Activated CD4-positive, alpha-beta T cell treated with anti-CD3 and anti-CD28 coated beads, Interleukin-2, Interleukin-4, amounts not matched to agents 100 ng/mL and 50 ng/mL, durations not matched to agents 16 hours and 8 hours (primary cell): ENCODE data around the gene EPN3.

Source experiments
- DNase-seq: peaks from one replicate; pipeline ENCODE4 v3.0.0-alpha.2; 2020; ENCODE audit warnings: low spot score

EPN3 gene

DNA sequence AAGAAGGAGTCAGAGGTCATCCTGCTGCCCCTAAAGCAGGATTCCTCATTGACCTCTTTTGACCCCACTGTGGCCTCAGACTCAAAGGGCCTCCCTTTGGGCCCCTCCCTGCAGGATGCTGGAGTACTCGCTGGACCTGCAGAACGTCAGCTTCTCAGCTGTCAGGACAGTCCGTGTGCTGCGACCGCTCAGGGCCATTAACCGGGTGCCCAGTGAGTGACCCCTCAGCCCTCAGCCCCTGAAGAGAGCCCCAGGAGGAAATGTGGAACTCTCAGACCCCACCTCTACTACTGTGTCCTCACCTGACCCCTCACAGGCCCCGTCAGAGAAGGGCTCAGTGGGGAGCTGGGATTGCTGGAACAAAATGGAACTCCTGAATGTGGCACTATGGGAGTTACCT lies 37.1 kb downstream of the EPN3 start:
- DNase-seq = no peak

DNA sequence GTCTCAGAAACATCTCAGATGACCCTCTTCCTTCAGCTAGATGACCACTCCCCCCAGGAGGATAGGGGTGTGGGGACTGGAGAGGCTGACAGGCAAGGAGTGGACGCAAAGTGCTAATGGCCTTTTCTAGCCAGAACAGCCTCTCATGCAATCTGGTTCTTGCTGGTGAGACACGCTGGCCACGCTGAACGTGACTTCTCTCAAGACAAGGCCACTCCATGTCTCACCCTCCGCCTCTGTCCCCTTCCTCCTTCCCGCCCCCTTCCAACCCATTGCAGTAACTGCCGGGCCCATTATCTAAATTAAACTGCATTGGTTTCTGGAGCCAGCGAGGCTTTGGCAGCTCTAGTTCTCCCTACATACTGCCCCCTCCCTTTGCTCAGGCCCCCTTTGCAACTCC lies 37.5 kb downstream of the EPN3 start:
- no peak for DNase-seq

DNA sequence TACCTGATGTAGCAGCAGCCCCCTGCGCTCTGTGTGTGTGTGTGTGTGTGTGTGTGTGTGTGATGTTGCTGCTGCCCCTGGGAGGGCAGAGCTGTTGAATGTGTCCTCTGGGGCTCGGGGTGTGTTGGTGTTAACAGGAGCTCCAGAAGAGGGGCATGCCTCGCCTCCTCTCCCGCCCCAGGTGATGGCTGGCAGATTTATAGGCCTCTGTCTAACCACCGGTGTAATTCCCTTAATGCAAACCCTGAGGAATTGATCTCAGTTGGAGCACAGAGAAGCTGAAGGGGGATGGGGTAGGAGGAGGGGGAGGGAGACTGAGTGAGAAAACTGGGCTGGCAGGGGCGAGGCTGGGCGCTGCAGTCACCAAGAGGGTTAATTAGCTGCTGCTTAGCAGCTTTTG lies 38.0 kb downstream of the EPN3 start:
- no peak for DNase-seq

DNA sequence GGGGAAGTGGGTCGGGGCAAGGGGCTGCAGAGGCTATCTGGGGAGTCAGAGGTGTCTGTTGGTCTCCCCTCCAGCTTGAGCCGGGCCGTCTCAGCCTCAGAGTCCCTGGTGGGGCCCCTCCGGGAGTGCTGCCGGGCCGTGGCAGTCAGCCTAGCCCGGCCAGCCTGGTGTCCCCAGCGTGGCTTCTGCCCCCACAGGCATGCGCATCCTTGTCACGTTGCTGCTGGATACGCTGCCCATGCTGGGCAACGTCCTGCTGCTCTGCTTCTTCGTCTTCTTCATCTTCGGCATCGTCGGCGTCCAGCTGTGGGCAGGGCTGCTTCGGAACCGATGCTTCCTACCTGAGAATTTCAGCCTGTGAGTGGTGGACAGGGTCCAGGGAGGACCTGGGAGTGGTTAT lies 39.1 kb downstream of the EPN3 start:
- DNase-seq = no peak

DNA sequence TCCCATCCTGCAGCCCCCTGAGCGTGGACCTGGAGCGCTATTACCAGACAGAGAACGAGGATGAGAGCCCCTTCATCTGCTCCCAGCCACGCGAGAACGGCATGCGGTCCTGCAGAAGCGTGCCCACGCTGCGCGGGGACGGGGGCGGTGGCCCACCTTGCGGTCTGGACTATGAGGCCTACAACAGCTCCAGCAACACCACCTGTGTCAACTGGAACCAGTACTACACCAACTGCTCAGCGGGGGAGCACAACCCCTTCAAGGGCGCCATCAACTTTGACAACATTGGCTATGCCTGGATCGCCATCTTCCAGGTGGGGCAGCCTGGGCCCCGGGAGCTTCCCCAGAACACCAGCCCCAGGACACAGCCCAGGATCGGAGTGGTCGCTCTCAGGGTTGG lies 40.0 kb downstream of the EPN3 start:
- DNase-seq = no peak

DNA sequence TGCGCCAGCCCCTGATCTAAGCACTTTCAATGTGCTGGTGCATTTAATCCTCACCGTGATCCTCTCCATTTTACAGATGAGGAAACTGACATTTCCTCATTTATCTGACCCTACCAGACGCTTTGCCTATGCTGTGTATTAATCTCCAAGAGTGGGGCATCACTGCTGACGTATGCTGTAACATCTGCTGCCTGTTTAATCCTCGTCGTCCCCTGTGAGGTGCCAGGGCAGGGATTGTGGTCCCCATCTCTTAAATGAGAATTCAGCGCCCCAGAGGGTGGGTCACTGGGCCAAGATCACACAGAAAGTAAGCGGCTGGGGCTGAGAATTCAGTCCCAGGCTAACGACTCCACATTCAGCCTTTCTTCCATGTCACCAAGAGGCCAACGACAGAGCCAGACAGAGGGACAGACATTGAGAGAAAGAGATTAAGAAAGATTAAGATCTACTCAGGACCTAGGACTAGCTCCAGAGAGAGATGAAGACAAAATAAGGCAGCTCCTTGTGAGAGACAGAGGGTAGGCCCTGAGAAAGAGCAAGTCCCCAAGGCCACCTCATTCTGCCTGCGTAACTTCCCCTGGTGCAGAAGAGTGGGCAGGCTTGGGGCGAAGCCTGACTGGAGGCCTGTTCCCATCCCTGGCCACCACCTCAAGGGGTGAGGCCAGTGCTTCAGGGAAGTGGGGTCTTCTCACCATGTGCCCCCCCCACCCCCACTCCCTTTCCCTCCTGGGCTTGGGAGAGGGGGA lies 41.5 kb downstream of the EPN3 start:
- DNase-seq = no peak

DNA sequence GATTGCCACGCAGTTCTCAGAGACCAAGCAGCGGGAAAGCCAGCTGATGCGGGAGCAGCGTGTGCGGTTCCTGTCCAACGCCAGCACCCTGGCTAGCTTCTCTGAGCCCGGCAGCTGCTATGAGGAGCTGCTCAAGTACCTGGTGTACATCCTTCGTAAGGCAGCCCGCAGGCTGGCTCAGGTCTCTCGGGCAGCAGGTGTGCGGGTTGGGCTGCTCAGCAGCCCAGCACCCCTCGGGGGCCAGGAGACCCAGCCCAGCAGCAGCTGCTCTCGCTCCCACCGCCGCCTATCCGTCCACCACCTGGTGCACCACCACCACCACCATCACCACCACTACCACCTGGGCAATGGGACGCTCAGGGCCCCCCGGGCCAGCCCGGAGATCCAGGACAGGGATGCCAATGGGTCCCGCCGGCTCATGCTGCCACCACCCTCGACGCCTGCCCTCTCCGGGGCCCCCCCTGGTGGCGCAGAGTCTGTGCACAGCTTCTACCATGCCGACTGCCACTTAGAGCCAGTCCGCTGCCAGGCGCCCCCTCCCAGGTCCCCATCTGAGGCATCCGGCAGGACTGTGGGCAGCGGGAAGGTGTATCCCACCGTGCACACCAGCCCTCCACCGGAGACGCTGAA lies 43.2 kb downstream of the EPN3 start:
- DNase-seq = no peak

DNA sequence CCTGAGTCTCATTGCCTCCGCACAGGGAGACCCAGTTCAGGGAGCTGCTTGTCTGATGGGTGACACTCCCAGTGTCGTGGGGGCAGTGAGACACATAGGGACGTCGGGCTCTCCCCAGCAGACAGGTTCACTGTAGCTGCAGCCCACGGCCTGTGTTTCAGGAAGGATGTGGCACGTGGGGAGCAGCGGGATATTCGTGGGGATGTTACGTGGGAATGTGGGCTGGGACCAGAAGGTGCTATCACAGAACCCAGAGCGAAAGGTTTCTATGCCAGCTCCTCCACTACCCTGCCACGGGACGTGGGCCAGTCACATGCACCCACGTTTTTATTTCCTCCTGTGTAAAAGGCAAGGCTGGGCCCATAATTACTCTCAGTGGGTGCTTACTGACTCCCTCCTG lies 44.3 kb downstream of the EPN3 start:
- no peak for DNase-seq

DNA sequence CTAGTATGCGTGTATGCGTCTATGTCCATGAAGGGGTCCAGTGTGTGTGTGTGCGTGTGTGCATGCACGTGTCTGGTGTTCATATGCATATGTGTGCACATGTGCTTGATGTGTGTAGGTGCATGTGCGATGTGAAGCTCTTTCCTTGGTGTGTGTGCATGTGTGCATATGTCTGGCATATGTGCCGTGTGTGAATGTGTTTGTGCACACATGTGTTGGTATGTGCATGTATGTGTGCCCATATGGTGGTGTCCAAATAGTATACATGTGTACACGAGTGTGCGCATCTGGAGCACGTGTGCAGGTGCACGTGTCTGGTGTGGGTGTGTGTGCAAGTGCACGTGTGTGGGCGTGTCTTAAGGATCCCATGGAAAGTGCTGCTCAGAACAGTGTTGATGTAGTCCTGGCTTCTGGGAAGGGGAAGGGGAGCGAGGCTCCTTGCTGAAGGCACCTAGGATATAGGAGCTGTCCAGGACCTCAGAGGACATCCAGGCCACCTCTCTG lies 45.0 kb downstream of the EPN3 start:
- no peak for DNase-seq

DNA sequence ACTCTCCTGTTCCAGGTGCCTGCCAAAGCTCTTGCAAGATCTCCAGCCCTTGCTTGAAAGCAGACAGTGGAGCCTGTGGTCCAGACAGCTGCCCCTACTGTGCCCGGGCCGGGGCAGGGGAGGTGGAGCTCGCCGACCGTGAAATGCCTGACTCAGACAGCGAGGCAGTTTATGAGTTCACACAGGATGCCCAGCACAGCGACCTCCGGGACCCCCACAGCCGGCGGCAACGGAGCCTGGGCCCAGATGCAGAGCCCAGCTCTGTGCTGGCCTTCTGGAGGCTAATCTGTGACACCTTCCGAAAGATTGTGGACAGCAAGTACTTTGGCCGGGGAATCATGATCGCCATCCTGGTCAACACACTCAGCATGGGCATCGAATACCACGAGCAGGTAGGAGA lies 45.6 kb downstream of the EPN3 start:
- no peak for DNase-seq

DNA sequence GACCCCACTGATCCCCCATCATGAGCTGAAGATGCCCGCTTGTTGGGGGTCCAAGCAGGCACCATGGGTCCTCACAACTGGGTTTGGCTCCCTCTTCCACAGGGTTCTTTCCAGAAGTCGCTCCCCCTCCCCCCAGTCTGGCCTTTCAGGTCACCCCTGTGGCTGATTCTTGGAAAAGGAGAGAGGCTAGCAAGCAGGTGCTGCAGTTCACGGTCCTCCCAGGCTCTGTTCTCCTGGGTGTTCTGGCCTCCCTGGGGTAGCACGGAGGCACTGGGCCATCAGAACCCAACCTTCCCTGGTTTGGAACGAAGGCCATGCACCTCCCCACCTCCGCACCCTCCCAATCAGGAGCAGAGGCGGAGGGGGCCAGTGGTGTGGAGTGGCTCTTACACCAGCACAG lies 46.9 kb downstream of the EPN3 start:
- no peak for DNase-seq

DNA sequence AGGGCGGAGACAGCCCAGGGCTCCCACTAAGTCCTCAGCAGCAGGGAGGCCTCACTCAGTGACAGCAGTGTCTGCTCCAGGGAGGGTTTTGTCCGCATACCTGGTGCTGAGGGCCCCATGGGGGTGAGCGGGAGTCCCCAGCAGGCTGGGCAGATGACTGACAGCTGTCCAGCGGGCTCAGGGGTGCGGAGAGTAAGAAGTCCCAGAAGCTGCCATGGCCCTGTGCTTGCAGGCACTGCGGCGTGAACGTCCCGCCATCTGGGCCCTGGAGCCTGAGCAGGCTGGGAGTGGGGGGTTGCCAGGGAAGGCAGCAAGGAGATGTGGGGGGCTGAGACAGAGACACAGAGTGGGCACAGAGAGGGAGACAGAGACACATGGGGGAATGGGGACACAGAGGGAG lies 48.1 kb downstream of the EPN3 start:
- DNase-seq = no peak

DNA sequence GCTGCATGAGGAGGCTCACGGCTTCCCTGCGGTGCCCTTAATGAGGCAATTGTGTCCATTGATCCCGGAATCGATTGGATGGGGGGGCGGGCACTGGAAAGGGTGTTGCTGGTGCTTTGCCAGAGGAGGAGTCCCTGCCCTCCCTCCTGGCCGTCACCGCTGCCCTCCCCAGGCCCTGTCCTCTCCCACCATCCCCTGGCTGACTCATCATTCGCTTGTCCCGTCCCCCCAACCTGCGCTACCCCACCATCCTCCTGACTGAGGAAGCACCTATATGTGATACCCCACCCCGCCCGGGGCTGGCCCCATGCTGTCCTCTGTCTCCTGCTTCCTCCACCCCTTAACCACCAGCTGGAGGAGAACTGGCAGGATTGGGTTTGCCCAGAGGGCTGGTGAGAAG lies 48.8 kb downstream of the EPN3 start:
- no peak for DNase-seq

DNA sequence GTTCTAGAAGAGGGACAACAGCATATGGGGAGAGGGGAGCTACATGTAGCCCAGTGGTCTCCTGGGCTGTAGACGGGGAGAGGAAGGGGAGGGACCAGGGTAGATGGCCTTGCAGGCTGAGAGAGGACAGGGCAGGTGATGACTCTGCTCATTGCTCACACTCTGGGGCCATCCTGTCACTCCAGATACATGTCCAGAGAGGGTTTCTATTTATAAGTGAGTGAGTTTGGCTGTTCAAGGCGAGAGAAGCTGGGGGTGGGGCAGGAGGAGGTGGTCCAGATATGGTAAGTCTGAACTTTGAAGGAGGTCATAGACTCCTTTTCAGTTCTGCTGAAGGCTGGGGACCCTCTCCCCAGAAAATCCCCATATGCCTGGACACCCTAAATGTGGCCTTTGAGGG lies 50.2 kb downstream of the EPN3 start:
- DNase-seq = no peak

DNA sequence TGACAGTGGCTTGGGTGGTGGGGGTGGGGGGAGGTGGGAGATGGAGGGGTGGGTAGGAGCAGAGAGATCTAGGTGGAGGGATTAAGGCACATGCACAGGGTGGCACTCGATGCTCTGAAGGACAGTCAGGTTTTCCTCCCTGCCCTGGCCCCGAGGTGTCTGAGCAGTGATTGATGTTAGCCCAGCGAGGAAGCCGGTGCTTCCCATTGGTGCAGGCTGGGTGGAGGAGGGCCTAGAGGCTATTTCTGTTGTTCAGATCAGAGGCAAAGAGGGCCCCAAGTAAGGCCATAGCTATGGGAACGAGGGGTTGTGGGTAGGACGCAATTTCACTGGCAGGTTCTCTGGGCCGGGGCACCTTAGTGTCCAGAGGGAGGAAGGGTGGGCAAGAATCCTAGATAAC lies 51.1 kb downstream of the EPN3 start:
- no peak for DNase-seq

DNA sequence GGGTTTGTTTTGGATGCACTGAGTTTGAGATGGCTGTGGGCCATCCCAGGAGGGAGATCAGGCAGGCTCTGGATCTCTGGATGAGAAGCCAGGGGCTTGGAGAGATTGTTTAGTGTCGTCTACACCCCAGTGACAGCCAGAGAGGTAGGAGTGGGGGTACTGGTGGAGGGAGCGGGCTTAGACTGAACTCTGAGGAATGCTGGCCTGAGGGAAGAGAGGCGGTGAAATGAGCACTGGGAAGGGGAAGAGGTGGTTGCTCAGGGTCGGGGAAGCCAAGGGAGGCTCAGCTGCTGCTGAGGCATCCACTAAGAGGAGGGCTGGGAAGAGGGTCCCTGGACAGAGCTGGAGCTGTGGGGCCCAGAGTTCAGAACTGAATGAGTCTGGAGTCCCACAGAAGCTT lies 51.6 kb downstream of the EPN3 start:
- DNase-seq = no peak

DNA sequence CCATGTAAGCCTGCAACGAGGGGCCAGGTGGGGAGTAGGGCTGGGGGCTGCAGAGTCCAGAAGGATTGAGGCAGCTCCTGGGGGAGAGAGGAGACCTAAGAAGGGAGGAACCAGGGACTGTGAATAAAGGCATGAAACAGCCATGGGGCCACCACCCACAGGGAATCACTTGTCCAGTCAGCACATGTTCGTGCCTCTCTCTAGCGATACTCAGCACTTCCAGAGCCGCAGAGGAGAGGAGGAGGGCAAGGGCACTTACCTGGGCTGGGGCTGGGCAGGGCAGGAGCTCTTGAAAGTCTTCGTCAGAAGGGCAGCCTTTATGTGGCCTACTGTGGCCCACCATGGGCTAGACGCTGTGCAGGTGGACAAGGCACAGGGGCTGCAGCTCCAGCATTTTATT lies 52.2 kb downstream of the EPN3 start:
- no peak for DNase-seq

DNA sequence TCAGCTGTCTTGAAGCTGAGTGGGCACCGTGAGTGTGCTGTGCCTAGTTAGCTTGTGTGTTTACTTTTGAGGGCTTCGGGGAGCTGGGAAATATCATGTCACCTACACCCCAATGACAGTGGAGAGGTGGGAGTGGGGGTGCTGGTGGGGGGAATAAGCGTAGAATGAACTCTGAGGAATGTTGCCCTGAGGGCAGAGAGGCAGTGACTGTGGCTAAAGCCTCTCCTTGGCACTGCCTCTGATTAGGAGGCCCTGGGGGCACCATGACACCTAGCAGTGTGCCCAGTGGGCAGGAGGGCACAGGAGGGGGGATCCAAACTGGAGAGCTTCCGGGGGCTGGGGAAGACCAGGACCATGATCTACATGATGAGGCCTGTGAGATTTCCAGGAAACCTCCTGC lies 52.8 kb downstream of the EPN3 start:
- no peak for DNase-seq

DNA sequence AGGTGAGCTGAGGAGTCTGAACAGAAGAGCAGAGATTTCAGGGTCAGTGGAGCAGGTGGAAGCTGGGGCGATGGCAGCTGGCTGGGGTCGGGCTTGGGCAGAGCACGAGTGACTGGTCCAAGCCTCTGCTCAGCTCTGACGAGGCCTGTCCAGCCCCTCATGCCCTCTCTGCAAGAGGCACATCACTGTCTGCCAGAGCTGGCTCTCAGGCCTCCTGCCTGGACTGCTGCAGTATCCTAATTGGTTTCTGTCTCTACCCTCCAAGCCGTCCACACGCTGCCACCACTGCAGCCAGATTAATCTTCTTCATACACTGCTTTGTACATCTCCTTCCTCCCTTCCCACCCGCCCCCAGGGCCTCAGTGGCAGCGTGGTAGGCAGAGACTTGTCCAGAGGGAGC lies 53.4 kb downstream of the EPN3 start:
- no peak for DNase-seq

DNA sequence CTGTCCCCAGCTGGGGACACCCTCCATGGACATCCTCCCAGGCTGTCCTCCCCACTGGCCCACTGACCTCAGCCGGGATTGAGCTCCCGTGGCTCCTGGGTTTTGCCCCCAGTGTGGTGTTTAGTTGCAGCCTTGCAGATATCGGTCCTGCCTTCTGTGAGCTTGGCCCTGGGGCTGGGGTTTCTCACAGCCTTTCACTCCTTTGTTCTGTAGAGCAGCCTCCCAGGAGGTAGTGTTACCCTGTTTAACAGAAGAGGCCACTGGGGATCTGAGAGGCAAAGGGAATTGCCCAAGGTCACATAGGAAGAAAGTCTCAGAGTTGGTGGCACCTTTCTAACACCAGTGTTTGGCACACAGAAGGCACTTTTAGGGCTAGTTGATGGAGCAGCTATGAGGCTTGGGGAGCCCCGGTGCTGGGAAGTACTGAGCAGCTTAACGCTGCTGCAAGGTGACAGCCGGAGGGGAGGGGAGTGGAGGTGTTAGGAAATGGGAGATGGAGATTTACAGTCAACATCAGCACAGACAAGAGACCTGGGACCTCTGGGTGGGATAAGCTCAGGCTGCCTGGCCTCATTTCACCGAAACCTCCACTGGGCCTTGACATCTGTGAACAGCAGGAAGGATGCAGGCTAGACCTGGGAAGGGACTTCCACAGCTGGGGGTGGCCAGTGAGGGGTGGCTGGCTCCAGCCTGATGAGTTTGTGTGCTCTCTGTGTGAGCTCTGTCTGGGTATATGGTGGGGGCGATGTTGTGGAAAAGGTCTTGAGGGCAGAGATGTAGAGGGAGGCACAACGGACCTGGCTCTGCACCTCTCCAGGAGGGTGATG lies 54.1 kb downstream of the EPN3 start:
- no peak for DNase-seq

DNA sequence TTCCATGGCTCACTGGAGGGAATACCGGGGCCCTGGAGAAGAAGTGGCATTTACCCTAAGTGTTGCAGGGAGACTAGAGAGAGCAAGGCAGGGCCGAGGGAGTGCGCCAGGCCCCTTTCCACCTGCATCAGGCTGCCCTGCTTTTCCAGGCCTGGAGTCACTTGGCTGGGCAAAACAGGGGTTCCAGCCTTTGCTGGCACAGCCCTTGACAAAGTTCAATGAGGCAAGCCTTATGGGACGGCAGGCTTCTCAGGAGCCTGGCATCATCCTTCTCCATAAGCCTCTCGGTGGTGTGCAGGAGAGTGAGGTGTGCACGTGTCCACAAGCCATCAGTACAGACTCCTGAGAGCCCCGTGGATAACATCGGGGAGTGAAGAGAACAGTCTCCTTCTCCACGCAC lies 55.0 kb downstream of the EPN3 start:
- DNase-seq = no peak

DNA sequence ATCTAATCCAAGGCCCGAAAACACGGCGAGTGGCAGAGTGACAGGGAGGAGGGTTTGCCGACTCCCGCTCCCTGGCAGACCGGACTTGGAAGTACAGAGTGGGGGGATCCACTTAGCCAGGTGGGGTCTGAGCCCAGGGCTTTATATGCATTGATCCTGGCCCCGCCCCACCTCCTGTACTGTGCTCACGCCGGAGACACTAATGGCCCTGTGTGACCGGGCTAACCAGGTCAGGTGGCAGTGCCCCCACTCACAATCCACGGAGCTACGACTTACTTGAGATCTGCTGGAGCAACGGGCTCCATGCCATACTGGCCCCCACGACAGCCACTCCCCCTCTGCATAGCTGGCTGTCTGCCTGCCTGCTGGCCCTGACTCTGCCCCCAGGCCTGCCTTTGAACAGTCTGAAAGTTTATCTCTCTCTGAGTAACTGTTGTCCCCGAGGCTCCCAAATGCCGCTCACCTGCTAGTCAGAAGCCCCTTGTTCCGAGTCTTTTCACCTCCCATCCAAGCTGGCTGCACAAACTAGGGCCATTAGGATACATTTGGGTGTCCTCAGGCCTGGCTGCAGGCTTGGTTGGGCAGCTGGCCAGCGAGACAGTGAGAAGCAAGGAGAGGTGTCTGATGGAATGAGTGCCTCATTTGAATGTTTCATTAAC lies 56.0 kb downstream of the EPN3 start:
- no peak for DNase-seq
